ENCODE results near the gene STX16. TPM values are rescaled to one million over a fixed set of nuclear protein-coding genes. Genes with fewer than 3 reads are reported as not detected.

Gene STX16
- total and polyA plus RNA-seq, 9 donors, result 30.1 to 60.8 (median 51.7) TPM

GRCh38 chr20:58688414-58688813, 37.3 kb downstream of the STX16 start:
- Histone ChIP-seq H3K27me3 (ENCODE audit: control insufficient read depth, insufficient read depth, low read length) (no peaks in the 10 kb centered on the region), H3K4me1 (ENCODE audit: control insufficient read depth, insufficient read depth, low read length) (peaks cover 34% of the 10 kb centered on the region), H3K27ac (ENCODE audit: low read length) (peak overlapping the region; percentile 95), H3K36me3 (ENCODE audit: control insufficient read depth, insufficient read depth, low read length) (peaks cover 17% of the 10 kb centered on the region), H3K4me3 (ENCODE audit: low read length) (no peak overlapping the region), H3K9me3 (replicated peaks; ENCODE audit: control insufficient read depth, low read depth, low read length) (no peaks in the 10 kb centered on the region)
- DNase-seq, result no peak
- 95% methylated on average over 2 of the region's 4 CpGs for WGBS (ENCODE audit: insufficient coverage)

DNA sequence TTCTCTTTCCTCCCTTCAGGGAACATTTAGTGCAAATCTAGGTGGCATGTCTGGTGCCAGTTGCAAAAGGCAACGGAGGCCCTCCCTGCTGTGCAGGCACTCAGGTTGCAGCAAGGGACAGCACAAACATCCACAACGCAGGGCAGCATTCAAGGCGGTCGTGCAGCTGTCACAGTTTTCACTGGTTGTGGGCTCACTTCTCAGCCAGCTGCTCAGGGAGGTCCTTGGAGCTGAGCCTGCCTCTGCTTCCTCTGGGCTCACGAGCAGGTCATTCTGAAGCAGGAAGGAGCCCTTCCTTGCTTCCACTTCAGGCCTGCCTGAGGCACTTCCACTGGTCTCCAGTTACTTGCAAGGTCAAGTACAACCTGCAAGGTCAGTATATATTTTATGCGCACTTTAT, 37.8 kb downstream of the STX16 start:
- Histone ChIP-seq H3K27me3 (ENCODE audit: control insufficient read depth, insufficient read depth, low read length) (no peaks in the 10 kb centered on the region), H3K9me3 (replicated peaks; ENCODE audit: control insufficient read depth, low read depth, low read length) (no peaks in the 10 kb centered on the region), H3K4me1 (ENCODE audit: control insufficient read depth, insufficient read depth, low read length) (peaks cover 39% of the 10 kb centered on the region), H3K27ac (ENCODE audit: low read length) (peak overlapping the region; percentile 95), H3K4me3 (ENCODE audit: low read length) (peak overlapping the region; percentile 0), H3K36me3 (ENCODE audit: control insufficient read depth, insufficient read depth, low read length) (peaks cover 21% of the 10 kb centered on the region)
- peak; percentile 94 for DNase-seq
- WGBS (ENCODE audit: insufficient coverage), result 19% methylated on average over 3 of the region's 6 CpGs

- Histone ChIP-seq H3K4me1 (ENCODE audit: control insufficient read depth, insufficient read depth, low read length) (peaks cover 49% of the 10 kb centered on the region), H3K27me3 (ENCODE audit: control insufficient read depth, insufficient read depth, low read length) (no peaks in the 10 kb centered on the region), H3K36me3 (ENCODE audit: control insufficient read depth, insufficient read depth, low read length) (peaks cover 32% of the 10 kb centered on the region), H3K27ac (ENCODE audit: low read length) (peak overlapping the region; percentile 95), H3K4me3 (ENCODE audit: low read length) (no peak overlapping the region), H3K9me3 (replicated peaks; ENCODE audit: control insufficient read depth, low read depth, low read length) (no peaks in the 10 kb centered on the region)
- WGBS (ENCODE audit: insufficient coverage), result 15% methylated on average over 4 of the region's 7 CpGs
- DNase-seq, result peak; percentile 93
Measured at GRCh38 chr20:58690396-58691135, 39.5 kb downstream of the STX16 start.

- H3K9me3 ChIP-seq (replicated peaks; ENCODE audit: control insufficient read depth, low read depth, low read length), result no peaks in the 10 kb centered on the region
- peaks cover 37% of the 10 kb centered on the region for H3K36me3 ChIP-seq (ENCODE audit: control insufficient read depth, insufficient read depth, low read length)
- 55% methylated on average over 29 of the region's 31 CpGs for WGBS (ENCODE audit: insufficient coverage)
- H3K4me3 ChIP-seq (ENCODE audit: low read length), result no peak overlapping the region
- peak overlapping the region; percentile 95 for H3K27ac ChIP-seq (ENCODE audit: low read length)
- H3K27me3 ChIP-seq (ENCODE audit: control insufficient read depth, insufficient read depth, low read length), result no peaks in the 10 kb centered on the region
- DNase-seq, result peak; percentile 48
- H3K4me1 ChIP-seq (ENCODE audit: control insufficient read depth, insufficient read depth, low read length), result peaks cover 52% of the 10 kb centered on the region
Measured at GRCh38 chr20:58691773-58692578, 40.9 kb downstream of the STX16 start.

- peak; percentile 86 for DNase-seq
- no peaks in the 10 kb centered on the region for H3K9me3 ChIP-seq (replicated peaks; ENCODE audit: control insufficient read depth, low read depth, low read length)
- peaks cover 44% of the 10 kb centered on the region for H3K36me3 ChIP-seq (ENCODE audit: control insufficient read depth, insufficient read depth, low read length)
- peak within 1 kb of the TSS; percentile 95 for H3K27ac ChIP-seq (ENCODE audit: low read length)
- H3K27me3 ChIP-seq (ENCODE audit: control insufficient read depth, insufficient read depth, low read length), result no peaks in the 10 kb centered on the region
- WGBS (ENCODE audit: insufficient coverage), result 1% methylated on average over 92 of the region's 93 CpGs
- H3K4me3 ChIP-seq (ENCODE audit: low read length), result peak within 1 kb of the TSS; percentile 32
- H3K4me1 ChIP-seq (ENCODE audit: control insufficient read depth, insufficient read depth, low read length), result peaks cover 52% of the 10 kb centered on the region
Measured at GRCh38 chr20:58692579-58693225, 41.6 kb downstream of the STX16 start, which contains the start of gene NPEPL1. TSS of gene NPEPL1 (plus strand) at chr20:58692800. CDS start at chr20:58692901, 101 bp downstream.

- H3K36me3 ChIP-seq (ENCODE audit: control insufficient read depth, insufficient read depth, low read length), result peaks cover 51% of the 10 kb centered on the region
- H3K9me3 ChIP-seq (replicated peaks; ENCODE audit: control insufficient read depth, low read depth, low read length), result no peaks in the 10 kb centered on the region
- H3K4me3 ChIP-seq (ENCODE audit: low read length), result peak overlapping the region; percentile 32
- H3K4me1 ChIP-seq (ENCODE audit: control insufficient read depth, insufficient read depth, low read length), result peaks cover 57% of the 10 kb centered on the region
- WGBS (ENCODE audit: insufficient coverage), result 37% methylated on average over 47 of the region's 51 CpGs
- peak overlapping the region; percentile 81 for H3K27ac ChIP-seq (ENCODE audit: low read length)
- H3K27me3 ChIP-seq (ENCODE audit: control insufficient read depth, insufficient read depth, low read length), result no peaks in the 10 kb centered on the region
- peak; percentile 56 for DNase-seq
Measured at GRCh38 chr20:58693226-58694006, 42.3 kb downstream of the STX16 start.

- Histone ChIP-seq H3K4me3 (ENCODE audit: low read length) (no peak overlapping the region), H3K27ac (ENCODE audit: low read length) (peak overlapping the region; percentile 81), H3K27me3 (ENCODE audit: control insufficient read depth, insufficient read depth, low read length) (no peaks in the 10 kb centered on the region), H3K4me1 (ENCODE audit: control insufficient read depth, insufficient read depth, low read length) (peaks cover 57% of the 10 kb centered on the region), H3K9me3 (replicated peaks; ENCODE audit: control insufficient read depth, low read depth, low read length) (no peaks in the 10 kb centered on the region), H3K36me3 (ENCODE audit: control insufficient read depth, insufficient read depth, low read length) (peaks cover 62% of the 10 kb centered on the region)
- no peak for DNase-seq
- WGBS (ENCODE audit: insufficient coverage), result 91% methylated on average over 30 of the region's 33 CpGs
Measured at GRCh38 chr20:58694241-58695083, 43.4 kb downstream of the STX16 start.

GRCh38 chr20:58695084-58695722, 44.1 kb downstream of the STX16 start:
- no peaks in the 10 kb centered on the region for H3K27me3 ChIP-seq (ENCODE audit: control insufficient read depth, insufficient read depth, low read length)
- no peak for DNase-seq
- 78% methylated on average over 9 of the region's 9 CpGs for whole genome bisulfite sequencing (ENCODE audit: insufficient coverage)
- H3K36me3 ChIP-seq (ENCODE audit: control insufficient read depth, insufficient read depth, low read length), result peaks cover 69% of the 10 kb centered on the region
- H3K9me3 ChIP-seq (replicated peaks; ENCODE audit: control insufficient read depth, low read depth, low read length), result no peaks in the 10 kb centered on the region
- peaks cover 60% of the 10 kb centered on the region for H3K4me1 ChIP-seq (ENCODE audit: control insufficient read depth, insufficient read depth, low read length)
- H3K4me3 ChIP-seq (ENCODE audit: low read length), result no peak overlapping the region
- H3K27ac ChIP-seq (ENCODE audit: low read length), result no peak overlapping the region
